Central memory CD4-positive, alpha-beta T cell (primary cell): ENCODE measurements around the gene PSTPIP1.
"Not testable (repeated sequence)": the region's sequence is repeated elsewhere in the genome, so short reads cannot be mapped to it uniquely, and the experiment has no call there.

Source experiments
- DNase-seq: peaks from one replicate; pipeline ENCODE4 v3.0.0; 2022
- total RNA-seq, 3 experiments: gene quantifications; one replicate each; lab custom pipeline; 2026; lab: John Stamatoyannopoulos, UW

PSTPIP1 gene
- total RNA-seq = 83.8 to 135 (median 119) reads per million in 3 experiments

DNA sequence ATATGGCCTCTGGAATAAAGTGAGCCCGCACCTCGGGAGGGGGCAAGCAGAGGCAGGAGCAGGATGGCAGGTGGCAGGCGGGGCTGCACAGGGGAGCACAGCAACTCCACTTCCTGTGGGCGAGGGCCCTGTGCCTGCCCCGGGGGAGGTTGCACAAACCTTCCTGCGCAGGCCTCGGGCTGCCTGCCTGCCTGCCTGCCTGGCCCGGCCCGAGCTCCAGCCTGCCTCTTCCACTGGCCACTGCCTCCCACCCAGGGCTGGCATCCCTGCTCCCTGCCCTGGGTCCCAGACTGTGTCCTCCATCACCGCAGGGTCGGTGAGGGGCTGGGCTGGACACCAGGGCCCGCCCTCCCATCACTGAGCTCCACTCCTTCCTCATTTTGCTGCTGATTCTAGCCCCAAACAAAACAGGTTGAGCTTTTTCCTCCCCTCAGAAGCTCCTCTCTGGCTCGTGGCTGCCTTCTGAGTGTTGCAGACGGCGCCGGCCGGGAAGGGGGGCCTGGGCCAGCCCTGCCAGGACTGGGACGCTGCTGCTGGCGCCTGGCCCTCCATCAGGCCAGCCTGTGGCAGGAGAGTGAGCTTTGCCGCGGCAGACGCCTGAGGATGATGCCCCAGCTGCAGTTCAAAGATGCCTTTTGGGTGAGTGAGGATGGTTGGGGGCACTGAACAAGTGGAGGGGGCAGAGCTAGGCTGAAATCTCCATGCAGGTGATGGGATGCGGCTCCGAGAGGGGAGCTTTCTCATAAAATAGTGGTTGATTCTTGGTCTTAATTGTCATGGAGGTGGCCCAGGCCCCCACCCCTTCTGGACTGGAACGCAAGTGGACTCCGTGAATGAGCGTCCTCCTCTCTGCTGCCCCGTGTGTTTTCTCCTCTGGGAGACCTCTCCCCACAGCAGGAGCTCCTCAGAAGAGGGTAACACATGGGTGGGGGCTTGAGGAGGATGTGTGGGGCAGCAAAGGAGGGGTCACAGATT lies at the start of gene PSTPIP1:
PSTPIP1 (plus strand) TSS at position 156 of the 975 bp plus-strand sequence; CDS start at position 604, 448 bp downstream.
- DNase-seq = peak; percentile 74

DNA sequence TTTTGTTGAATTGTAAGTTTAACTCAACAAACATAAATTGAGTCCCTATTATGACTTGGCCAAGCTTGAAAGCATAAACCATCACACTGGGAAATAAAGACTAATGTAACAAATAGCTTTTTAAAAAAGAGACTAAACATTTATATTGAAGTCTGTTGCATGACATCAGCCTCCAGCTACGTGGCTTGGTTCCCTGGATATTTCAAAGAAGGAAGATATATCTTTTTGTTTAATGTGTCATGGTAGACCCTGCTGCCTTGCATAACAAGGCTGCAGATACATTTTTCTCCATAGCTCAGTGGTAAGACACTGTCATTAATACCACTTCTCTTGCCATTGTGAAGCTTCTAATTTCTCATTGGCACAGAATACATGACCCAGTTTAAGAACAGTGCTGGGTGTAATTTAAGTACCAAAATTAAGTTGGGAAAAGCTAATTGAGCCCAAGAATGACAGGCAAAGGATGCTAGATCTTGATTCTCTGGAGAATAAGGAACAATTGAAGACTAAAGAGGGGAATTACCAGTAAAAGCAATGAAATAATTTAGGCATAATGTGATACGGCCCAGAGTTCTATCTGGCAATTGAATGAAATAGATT lies 49.3 kb upstream of the PSTPIP1 start:
- DNase-seq = no peak

DNA sequence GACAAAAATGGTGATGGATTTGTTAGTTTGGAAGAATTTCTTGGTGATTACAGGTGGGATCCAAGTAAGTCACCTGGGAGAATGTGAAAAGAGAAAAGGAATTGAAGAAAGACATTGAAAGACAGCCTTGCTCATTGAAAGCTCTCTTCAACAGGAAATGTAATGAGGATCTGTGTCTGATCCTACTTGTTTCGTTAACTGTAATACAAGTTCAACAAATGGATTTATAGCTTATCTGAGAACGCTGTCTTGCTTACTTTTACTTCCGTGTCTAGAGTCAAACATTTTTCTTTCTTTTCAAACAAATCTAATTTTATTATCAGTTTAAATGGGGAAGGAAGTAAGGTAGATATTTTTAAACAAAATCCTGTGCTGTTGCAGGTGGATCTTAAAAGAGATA lies 47.5 kb upstream of the PSTPIP1 start:
- DNase-seq = no peak

DNA sequence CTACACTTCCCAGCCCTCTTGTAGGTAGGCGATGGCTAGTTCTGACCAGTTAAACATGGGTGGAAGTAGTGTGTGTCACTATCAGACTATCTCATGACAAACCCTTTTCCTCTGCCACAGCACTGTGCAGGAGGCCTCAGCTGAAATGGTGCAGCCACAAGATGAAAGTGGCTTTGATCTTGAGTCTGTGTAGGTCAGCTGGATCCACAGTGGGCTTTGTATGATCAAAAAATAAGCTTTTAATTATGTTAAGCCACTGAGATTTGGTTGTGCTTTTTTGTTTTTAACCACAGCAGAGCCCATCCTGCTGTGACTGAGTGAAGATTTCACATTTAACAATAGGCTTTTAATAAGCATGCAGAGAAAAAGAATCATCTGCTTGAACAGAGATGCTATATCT lies 43.7 kb upstream of the PSTPIP1 start:
- DNase-seq = no peak

DNA sequence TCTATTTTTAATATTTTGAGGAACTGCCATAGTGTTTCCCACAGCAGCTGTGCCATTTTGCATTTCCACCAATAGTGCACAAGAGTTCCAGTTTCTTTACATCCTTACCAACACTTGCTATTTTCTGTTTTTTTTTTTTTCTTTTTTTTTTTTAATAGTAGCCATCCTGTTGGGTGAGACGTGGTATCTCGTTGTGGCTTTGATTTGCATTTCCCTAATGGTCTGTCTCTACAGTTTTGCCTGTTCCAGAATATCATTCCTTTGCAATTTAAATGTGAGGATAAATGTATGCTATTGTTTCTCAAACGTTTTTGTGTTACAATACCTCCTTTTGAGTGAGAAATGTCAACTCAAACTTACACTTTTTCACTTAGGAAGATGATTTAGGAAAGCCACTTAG lies 41.0 kb upstream of the PSTPIP1 start:
- no peak for DNase-seq

DNA sequence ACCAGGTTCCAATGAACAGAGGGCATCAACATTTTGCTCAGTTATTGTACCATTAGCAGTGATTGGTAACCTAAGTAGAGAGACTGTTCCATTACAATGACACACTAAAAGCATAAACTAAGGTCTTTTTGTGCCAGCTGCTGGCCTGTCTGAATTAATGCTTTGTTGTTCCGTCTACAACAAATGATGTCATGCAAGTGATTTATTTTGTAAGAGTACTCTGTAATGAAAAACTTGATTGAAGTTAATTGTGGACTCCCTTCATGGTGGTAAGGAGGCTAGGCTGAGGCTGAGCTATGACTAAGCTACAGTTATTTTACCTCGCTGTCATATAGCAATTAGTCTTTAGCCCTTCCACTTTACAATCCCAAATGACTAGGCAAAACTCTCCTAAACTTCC lies 40.2 kb upstream of the PSTPIP1 start:
- DNase-seq = no peak

DNA sequence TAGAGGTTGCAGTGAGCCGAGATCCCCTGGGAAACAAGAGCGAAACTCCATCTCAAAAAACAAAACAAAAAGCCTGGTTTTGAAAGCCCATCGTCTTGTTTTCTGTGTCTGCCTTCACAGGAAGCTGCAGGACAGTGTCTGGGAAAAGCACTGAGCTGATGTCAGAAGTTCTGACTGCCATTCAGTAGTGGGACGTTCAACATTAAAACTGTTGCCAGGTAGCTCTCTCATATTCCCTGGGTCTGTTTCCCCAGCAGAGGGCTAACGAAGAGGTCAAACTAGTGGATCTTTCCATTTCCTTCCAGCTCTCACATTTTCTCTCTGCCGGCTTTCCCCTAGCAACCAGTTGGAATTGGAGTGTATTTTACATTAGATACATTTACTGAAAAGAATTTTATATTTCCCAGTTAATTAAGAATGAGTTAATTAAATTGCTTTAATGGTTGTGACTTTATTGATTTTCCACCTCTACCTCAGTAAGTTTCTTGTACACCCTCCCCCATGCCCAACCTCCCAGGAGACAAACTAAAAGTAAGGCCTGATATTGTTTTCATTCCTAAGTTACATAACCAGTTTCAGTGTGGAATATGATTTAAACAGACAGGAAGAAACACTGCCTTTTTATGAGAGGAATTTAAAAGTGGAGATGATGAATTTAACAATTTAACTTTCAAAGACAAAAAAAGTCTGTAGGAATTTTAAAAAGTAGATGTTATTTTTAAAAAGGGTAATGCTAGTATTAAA lies 33.5 kb upstream of the PSTPIP1 start:
- DNase-seq = no peak

DNA sequence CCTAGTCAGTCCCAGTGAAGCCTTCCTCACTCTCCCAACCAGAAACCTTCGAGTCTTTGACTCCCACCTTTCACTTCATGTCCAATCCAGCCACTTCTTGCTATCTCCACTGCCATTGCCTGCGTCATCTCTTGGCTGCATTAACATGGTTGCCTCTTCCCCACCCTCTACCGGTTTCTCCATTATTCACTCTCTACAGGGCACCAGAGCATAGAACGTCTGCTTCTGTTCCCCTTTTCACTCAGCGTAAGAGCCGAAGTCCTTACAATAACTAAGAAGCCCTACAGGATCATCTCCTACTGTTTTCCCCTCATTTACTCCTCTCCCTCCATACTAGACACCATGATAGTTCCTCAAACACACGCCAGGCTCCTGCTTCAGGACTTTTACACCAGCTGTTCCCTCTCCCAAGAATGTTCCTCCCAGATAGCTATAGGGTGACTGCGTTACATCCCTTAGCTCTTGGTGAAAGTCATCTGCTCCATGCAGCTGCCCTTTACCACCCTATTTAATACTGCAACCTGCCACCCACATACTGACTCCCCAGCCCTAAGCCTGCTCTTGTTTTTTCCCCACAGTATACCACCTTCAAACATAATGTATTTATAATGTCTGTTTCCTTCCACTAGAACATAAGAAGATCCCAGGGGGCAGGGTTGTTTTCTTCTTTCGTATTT lies 32.5 kb upstream of the PSTPIP1 start:
- DNase-seq = no peak

DNA sequence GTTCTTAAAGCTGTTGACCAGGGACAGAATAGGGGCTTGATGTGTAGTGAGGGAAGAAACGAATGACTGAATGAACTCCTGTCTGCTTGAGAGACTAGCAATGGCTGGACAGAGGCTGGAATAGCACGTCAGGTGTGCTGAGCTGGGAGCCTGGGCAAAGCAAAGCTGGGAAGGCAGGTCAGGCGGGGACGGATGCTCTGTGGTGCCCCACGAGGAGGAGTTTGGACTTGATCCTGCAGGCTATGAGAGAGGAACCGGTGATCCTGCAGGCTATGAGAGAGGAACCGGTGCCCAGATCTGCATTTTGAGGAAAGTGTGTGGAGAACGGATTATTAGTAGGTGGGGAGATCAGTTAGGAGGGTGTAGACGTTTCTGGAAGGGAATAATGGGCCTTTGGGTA lies 31.3 kb upstream of the PSTPIP1 start:
- DNase-seq = no peak

DNA sequence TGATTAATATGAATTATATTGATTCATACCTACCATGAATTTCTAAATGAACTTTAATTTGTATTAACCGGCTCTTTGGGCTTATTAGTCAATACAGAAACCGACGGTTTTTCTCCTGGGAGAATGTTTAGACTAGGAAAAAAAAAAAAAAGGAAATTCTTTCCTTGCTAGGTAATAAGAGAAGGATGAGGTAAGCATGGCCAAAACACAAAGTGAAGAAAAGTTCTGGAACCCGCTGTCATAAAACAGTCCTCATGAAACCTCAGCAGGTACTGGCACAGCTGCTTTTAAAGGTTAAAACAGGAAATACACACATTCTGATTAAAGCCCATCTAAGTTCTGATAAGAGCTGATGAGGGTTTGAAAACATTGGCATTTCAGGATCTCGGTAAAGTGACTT lies 30.8 kb upstream of the PSTPIP1 start:
- DNase-seq = no peak

DNA sequence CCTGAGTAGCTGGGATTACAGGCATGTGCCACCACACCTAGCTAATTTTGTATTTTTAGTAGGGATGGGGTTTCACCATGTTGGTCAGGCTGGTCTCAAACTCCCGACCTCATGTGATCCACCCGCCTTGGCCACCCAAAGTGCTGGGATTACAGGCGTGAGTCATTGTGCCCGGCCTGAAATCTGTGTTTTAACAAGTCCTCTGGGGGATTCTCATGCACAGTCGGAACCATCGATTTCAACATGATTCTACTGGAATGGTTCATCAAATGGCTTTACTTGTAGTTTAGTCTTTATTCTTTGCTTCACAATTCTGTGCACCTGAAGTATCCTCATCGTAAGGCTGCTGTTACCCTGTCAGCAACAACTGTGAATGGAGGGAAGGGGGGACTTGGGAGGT lies 28.9 kb upstream of the PSTPIP1 start:
- DNase-seq = not testable (repeated sequence)

DNA sequence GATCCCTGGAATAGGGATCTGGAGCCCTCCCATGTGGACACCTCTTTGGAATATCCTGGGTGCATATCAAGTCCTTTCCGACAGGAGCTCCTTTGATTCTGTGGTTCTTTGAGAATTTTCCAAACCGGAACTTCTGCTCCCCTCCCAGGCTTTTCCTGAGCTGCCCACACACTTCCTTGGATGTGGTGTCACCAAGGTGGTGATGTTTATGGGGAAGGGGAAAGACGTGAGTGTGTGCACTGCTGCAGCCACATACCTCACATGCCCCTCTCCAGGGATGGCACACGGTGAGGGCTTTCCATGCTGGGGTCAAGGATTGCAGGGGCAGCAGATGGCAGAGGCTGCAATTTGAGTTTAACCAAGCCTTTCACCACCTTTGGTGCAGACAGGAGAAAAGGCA lies 27.9 kb upstream of the PSTPIP1 start:
- no peak for DNase-seq

DNA sequence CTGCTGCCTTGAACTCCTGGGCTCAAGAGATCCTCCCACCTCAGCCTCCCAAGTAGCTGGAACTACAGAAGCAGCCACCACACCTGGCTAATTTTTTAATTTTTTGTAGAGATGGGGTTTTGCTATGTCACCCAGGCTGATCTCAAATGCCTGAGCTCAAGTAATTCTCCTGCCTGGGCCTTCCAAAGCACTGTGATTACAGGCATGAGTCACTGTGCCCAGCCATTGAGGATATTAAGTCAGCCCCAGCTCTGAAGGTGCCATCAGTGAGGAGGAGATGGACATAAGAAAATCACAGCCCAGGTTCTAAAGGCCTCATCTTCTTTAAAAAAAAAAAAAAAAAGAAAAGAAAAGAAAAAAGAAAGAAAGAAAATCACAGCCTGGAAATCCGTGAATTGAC lies 26.6 kb upstream of the PSTPIP1 start:
- no peak for DNase-seq

DNA sequence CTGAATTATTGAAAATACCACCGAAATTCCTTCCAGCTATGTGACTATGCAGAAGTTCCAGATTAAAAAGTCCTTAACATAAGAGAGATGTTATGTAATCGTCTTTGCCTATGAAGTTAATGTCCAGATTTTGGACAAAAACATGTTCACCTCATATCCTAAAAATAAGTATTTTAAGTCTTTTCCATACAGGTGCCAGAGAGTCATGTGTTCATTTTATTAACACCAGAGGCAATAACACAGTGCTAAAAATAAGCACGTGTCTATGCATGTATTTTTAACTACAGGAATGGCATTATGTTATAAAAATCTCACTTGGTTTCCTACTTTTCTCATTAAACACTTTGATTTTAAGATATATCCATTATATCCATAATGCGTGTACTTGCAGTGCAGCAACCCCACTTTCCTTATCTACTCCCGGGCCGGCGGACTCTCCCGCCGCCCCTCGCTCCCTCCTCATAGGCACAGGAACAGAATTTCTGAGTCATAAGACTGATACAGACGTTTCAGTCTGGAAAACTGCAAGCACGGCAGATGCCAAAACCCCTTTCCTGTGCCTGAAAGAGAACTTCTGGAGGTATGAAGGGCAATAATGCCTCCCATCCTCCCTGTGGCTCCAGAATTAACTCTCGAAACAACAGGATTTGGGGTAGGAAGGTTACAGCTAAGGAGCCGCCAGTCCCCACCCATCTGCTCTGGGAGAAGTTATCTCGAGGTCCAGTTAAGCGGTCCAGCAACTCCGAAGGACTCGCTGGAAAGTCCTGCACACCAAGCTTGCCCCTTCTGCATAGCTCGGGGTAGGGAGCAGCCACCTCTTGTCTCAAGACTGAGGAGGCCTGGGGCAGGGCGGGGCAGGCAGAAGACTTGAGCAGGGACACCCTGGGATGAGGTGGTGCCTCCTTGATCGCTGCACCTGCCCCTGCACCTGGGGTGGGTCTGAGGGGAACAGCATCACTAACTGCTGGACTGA lies 22.3 kb upstream of the PSTPIP1 start:
- DNase-seq = no peak

DNA sequence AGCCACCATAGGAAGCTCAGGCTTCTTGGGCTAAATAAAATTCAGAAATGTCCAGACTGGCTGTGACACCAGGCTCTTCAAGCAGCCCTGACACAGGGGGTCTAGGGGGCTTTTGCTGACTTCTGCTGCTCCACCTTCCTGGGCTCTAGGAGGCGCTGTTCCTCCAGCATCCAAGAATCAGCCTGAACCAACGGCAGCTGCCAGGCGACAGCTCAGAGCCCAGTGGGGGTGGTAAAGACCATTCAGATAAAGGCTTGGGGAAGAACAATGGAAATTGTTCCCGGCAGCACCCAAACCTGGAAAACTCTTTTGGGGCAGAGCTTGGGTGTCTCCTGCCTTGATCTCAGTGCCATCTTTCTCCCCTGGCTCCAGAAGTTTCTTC lies 21.6 kb upstream of the PSTPIP1 start:
- peak; percentile 52 for DNase-seq

DNA sequence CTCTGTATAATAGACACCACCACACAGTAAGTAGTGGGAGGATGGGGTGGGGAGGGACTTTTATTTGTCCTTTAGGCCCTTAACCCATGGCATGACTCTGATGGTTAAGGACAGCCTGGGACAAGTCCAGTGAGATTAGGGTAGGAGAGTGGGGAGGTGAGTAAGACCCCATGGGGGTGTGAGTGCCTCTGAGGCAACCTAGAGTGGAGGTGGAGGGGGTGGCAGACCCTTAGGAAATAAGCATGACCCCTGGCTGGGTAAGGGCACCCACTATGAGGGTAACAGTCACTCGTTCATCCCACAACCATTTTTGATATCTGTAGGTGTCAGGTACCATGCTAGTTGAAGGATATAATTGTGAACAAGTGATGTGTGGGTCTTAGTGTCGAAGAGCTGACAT lies 21.0 kb upstream of the PSTPIP1 start:
- no peak for DNase-seq

DNA sequence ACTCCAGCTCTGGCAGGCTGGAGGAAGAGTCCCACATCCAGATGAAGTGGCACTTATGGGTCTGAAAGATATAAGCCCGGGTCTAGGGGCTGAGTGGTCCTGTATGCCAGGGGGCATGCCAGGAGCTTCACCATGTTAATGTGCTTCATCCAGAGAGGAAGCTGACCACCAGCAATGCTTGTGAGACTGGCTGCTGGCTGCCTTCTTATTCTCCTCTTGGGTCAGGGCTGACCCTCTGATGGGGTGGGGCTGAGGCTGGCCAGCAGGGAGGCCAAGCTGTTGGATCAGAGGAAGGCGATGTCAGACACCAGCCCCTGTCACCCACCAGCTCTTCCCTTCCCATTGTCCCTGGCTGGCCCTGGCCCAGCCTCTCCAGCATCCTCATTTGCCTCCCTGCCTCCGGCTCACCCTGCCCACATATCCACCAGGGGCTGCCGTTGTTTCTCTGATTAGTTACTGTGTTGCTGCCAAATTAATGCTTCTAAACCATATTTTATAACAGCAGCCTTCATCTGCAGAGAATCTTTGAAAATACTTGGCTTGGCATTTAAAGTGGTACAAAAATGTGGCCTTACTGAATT lies 20.4 kb upstream of the PSTPIP1 start:
- no peak for DNase-seq

DNA sequence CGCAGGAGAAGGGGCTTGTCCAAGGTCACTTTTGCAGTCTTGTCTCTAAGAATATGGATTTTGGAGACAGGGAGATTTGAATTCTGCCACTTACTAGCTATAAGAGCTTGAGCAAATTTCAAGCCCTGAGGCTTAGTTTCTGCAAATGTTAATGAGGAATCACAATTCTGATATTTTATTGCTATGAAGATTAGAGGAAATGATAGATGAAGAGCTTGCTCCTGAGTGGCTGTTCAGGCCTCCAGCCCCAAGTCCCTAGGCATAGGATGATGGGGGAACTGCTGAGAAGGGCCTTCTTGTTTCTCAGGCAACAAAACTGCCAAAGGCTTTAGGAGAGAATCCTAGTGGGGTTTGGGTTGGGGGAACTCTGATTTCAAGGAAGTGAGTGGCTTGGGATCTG lies 18.8 kb upstream of the PSTPIP1 start:
- DNase-seq = no peak

DNA sequence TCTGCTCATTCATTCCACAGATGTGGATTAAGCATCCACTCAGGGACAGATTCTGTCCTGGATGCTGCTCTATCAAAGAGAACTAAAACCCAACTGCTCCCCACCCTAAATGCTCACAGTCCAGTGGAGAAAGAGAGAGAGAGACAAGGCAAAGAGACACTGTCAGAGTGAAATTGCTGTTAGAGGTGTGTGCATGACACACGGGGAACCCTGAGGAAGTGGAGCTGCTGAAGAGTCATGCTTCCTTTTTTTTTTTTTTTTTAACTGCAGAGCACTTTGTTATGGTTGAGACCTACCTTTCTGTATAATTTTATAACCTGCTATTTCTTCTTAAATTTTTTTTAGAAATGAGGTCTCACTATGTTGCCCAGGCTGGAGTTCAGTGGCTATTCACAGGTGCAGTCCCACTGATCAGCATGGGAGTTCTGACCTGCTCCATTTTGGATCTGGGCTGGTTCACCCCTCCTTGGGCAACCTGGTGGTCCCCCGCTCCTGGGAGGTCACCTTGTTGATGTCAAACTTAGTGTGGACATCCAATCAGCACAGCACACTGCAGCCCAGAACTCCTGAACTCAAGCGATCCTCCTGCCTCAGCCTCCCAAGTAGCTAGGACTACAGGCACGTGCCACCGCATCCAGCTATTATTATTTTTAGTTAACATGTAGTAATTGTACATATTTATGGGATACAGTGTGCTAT lies 18.2 kb upstream of the PSTPIP1 start:
- DNase-seq = no peak

DNA sequence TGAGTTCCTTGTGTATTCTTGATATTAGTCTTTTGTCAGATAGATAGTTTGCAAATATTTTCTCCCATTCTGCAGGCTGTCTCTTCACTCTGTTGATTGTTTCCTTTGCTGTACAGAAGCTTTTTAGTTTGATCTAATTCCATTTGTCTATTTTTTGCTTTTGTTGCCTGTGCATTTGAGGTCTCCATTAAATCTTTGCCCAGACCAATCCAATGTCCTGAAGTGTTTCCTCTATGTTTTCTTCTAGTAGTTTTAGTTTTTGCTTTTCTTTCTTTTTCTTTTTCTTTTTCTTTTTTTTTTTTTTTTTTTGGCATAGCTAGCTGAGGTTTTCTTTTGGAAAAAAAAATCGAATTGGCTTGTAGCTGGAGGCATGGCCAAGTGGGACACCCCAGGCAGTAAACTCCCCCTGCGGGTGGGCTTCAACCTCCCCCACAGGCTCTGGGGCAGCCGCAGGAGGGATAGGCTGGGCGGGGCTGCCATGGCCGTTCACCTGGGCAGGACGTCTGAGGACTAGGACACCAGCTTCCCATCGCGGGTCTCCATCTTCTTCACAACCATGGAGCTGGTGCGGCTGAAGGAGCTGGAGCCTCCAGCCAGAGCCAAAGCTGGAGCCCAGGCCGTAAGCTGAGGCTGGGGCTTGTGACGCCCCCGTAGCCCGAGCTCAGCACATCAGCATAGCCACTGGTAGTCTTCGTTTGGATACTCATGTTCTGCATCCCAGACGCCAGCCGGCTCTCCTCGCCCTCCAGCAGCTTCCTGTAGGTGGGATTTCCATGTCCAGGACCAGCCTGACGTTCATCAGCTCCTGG lies 16.2 kb upstream of the PSTPIP1 start:
- no peak for DNase-seq
